Measurements from ENCODE around the gene CRADD.

The CRADD gene

DNA sequence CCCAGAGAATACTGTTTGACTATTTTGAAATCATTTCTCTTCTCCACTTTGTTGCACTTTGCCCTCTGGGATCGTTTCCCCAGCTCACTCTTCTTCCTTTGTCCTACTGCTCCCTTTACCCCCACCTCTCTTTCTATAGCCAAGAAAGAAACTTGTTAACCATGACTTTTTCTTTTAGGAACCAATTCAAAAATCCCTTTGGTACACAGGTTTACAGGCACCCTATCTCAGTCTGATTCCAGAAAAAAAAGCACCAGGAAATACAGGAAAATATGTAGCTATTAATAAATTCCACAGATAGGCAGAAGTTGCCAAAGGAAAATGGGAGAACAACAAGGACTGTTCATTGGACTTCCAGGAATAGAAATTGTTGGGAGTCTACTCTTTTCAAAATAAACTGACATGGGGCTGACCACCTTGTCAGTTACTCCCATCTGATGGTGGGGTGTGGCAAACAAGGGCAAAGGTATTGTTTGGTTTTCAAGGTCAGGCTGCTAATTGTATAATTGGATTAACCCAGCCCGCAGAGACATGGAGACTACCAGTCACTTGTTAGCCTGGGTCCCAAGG lies 82.4 kb downstream of the CRADD start:
- Histone ChIP-seq H3K9me3 (ENCODE audit: insufficient read depth, low read length, severe bottlenecking) (peaks cover 4% of the 10 kb centered on the region), H2AFZ (ENCODE audit: low read depth, low read length) (no peak overlapping the region), H3K36me3 (ENCODE audit: insufficient read depth, low read length) (no peaks in the 10 kb centered on the region), H3K27me3 (ENCODE audit: insufficient read depth, low read length, poor library complexity) (no peaks in the 10 kb centered on the region), H3K4me2 (ENCODE audit: insufficient read depth, low read length) (no peak overlapping the region), H3K79me2 (ENCODE audit: insufficient read depth, low read length) (peaks cover 21% of the 10 kb centered on the region), H3K4me3 (ENCODE audit: low read depth in 1 of 2, low read length in 2 of 2) (no peak overlapping the region), H3K4me1 (ENCODE audit: insufficient read depth, low read length) (peaks cover 75% of the 10 kb centered on the region), H3K9ac (ENCODE audit: low read depth, low read length) (peak overlapping the region; percentile 22), H4K20me1 (ENCODE audit: insufficient read depth, low read length) (no peaks in the 10 kb centered on the region), H3K27ac (ENCODE audit: low read length) (peak overlapping the region; percentile 71)
- DNase-seq (no peak), ATAC-seq (ENCODE audit: insufficient read depth, low read depth) (no peak)
- TF ChIP-seq EZH2 (IDR thresholded peaks at IDR 0.05; ENCODE audit: borderline replicate concordance, low read depth, low read length, severe bottlenecking): no peak
- TF ChIP-seq, protein P1, sequence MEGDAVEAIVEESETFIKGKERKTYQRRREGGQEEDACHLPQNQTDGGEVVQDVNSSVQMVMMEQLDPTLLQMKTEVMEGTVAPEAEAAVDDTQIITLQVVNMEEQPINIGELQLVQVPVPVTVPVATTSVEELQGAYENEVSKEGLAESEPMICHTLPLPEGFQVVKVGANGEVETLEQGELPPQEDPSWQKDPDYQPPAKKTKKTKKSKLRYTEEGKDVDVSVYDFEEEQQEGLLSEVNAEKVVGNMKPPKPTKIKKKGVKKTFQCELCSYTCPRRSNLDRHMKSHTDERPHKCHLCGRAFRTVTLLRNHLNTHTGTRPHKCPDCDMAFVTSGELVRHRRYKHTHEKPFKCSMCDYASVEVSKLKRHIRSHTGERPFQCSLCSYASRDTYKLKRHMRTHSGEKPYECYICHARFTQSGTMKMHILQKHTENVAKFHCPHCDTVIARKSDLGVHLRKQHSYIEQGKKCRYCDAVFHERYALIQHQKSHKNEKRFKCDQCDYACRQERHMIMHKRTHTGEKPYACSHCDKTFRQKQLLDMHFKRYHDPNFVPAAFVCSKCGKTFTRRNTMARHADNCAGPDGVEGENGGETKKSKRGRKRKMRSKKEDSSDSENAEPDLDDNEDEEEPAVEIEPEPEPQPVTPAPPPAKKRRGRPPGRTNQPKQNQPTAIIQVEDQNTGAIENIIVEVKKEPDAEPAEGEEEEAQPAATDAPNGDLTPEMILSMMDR (IDR thresholded peaks at IDR 0.05; ENCODE audit: borderline replicate concordance, extremely low read depth, low read length, poor library complexity, severe bottlenecking): no peak

DNA sequence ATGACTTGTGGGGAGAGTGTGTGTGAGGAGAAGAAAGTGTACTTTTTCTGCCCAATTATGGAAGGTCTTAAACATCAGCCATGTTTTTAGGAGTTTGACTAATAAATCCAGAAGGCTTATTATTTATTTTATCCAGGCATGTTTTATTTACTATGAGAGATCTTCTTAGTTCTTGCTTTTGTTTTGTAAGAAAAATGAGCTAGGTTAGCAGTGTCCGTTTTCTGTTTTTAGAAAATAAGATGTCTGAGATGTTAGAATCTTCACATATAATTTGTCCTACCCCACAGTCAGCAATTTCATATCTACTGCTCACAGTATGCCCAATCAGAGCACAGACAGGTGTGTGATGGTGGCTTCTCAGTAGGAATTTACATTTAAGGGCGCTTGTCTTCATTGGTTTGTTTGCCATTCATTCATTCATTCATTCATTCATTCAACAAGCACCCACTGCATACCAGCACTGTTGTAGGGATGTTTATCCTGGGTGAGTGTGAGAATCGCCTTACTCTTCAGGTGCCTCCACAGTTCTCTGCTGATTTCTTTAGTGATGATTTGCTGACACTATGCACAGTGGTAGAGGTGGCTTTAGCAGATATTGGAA lies 83.2 kb downstream of the CRADD start:
- Histone ChIP-seq H3K27me3 (ENCODE audit: insufficient read depth, low read length, poor library complexity) (no peaks in the 10 kb centered on the region), H3K27ac (ENCODE audit: low read length) (peak overlapping the region; percentile 44; the same call in 1 of the 2 replicates), H3K9ac (ENCODE audit: low read depth, low read length) (no peak overlapping the region), H3K36me3 (ENCODE audit: insufficient read depth, low read length) (no peaks in the 10 kb centered on the region), H3K4me1 (ENCODE audit: insufficient read depth, low read length) (peaks cover 75% of the 10 kb centered on the region), H4K20me1 (ENCODE audit: insufficient read depth, low read length) (no peaks in the 10 kb centered on the region), H3K4me3 (ENCODE audit: low read depth in 1 of 2, low read length in 2 of 2) (no peak overlapping the region), H3K9me3 (ENCODE audit: insufficient read depth, low read length, severe bottlenecking) (no peaks in the 10 kb centered on the region), H3K79me2 (ENCODE audit: insufficient read depth, low read length) (peaks cover 21% of the 10 kb centered on the region), H2AFZ (ENCODE audit: low read depth, low read length) (no peak overlapping the region), H3K4me2 (ENCODE audit: insufficient read depth, low read length) (no peak overlapping the region)
- no peak for DNase-seq
- no peak for TF ChIP-seq EZH2 (IDR thresholded peaks at IDR 0.05; ENCODE audit: borderline replicate concordance, low read depth, low read length, severe bottlenecking)
- TF ChIP-seq, protein P1 (IDR thresholded peaks at IDR 0.05; ENCODE audit: borderline replicate concordance, extremely low read depth, low read length, poor library complexity, severe bottlenecking): no peak
- no peak for ATAC-seq (ENCODE audit: insufficient read depth, low read depth)

DNA sequence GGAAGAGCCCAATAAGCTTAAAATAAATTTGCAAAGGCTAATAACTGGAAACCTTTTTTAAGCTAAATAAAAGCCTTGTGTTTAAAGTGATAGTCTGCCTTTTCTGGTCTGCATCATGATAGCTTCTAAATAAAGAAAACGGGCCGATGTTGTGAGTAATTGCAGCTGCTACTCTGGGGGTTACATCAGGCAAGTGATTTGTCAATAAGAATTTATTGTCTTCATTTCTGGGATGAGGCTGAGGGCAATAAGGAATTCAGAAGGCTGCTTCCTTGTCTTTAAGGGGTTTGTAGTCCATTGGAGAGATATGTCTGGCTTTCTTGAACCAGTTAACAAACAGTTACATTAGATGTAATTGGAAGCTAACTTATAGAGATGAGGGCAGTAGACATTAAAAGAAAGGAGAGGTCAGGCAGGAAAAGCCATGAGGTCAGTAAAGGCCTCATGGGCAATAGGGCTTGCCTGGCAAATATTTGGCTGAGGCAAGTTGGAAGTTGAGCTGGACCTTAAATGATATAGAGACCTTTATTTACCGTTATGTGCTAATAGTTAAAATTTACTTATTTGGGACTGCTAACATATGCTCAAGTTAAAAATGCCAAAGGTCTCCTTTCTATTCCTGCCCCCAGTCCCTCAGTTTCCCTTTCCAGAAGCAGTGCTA lies 85.0 kb downstream of the CRADD start:
- Histone ChIP-seq H2AFZ (ENCODE audit: low read depth, low read length) (no peak overlapping the region), H3K9ac (ENCODE audit: low read depth, low read length) (no peak overlapping the region), H3K9me3 (ENCODE audit: insufficient read depth, low read length, severe bottlenecking) (no peaks in the 10 kb centered on the region), H3K27ac (ENCODE audit: low read length) (peak overlapping the region; percentile 3; the same call in 1 of the 2 replicates), H3K4me3 (ENCODE audit: low read depth in 1 of 2, low read length in 2 of 2) (no peak overlapping the region), H4K20me1 (ENCODE audit: insufficient read depth, low read length) (no peaks in the 10 kb centered on the region), H3K79me2 (ENCODE audit: insufficient read depth, low read length) (peaks cover 26% of the 10 kb centered on the region), H3K4me1 (ENCODE audit: insufficient read depth, low read length) (peaks cover 79% of the 10 kb centered on the region), H3K4me2 (ENCODE audit: insufficient read depth, low read length) (no peak overlapping the region), H3K36me3 (ENCODE audit: insufficient read depth, low read length) (no peaks in the 10 kb centered on the region), H3K27me3 (ENCODE audit: insufficient read depth, low read length, poor library complexity) (no peaks in the 10 kb centered on the region)
- ATAC-seq (ENCODE audit: insufficient read depth, low read depth) (no peak), DNase-seq (no peak)
- TF ChIP-seq EZH2 (IDR thresholded peaks at IDR 0.05; ENCODE audit: borderline replicate concordance, low read depth, low read length, severe bottlenecking): no peak
- TF ChIP-seq, protein P1 (IDR thresholded peaks at IDR 0.05; ENCODE audit: borderline replicate concordance, extremely low read depth, low read length, poor library complexity, severe bottlenecking): no peak

Measured in DND-41 (cell line).